ENCODE data around the gene CDRT4.

GRCh38 chr17:15452746-15453145 lies 14.7 kb downstream of the CDRT4 start:
- TF ChIP-seq, protein P1, sequence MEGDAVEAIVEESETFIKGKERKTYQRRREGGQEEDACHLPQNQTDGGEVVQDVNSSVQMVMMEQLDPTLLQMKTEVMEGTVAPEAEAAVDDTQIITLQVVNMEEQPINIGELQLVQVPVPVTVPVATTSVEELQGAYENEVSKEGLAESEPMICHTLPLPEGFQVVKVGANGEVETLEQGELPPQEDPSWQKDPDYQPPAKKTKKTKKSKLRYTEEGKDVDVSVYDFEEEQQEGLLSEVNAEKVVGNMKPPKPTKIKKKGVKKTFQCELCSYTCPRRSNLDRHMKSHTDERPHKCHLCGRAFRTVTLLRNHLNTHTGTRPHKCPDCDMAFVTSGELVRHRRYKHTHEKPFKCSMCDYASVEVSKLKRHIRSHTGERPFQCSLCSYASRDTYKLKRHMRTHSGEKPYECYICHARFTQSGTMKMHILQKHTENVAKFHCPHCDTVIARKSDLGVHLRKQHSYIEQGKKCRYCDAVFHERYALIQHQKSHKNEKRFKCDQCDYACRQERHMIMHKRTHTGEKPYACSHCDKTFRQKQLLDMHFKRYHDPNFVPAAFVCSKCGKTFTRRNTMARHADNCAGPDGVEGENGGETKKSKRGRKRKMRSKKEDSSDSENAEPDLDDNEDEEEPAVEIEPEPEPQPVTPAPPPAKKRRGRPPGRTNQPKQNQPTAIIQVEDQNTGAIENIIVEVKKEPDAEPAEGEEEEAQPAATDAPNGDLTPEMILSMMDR (IDR thresholded peaks at IDR 0.05) = no peak
- TF ChIP-seq POLR2A (IDR thresholded peaks at IDR 0.05) = no peak

Data from thyroid gland (tissue), 4 donors.